ENCODE measurements around the gene IRAK2. TPM values are rescaled to one million over a fixed set of nuclear protein-coding genes. Genes with fewer than 3 reads are reported as not detected.

Gene IRAK2
- total RNA-seq, 1 experiment from 2014 or later: 0.83 TPM

DNA sequence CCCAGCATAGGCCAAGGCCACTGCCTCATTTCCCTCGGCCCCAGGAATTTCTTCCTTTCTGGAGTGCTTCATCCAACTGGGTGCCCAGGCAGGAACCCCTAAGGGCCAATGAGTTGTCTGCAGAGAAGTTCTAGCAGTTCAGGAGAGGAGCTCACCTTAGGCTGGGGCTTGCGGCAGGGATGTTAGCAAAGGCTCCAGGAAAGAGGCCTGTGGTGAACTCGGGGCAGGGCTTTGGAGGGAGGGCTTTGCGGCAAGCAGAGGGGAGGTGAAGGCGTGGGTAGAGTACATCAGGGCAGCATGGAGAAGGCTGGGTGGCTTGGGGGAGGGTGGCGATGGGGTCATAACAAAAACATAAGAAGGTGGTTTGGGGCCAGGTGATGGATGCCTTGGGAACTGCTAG is 126.9 kb downstream of the IRAK2 start:
- Histone ChIP-seq H3K36me3 (replicated peaks; ENCODE audit: control insufficient read depth, insufficient read depth, low read length) (peaks cover 13% of the 10 kb centered on the region), H3K27me3 (ENCODE audit: control insufficient read depth, insufficient read depth, low read length) (no peaks in the 10 kb centered on the region), H3K4me3 (ENCODE audit: insufficient read depth, low read depth, low read length) (no peak overlapping the region)
- no peak for DNase-seq

DNA sequence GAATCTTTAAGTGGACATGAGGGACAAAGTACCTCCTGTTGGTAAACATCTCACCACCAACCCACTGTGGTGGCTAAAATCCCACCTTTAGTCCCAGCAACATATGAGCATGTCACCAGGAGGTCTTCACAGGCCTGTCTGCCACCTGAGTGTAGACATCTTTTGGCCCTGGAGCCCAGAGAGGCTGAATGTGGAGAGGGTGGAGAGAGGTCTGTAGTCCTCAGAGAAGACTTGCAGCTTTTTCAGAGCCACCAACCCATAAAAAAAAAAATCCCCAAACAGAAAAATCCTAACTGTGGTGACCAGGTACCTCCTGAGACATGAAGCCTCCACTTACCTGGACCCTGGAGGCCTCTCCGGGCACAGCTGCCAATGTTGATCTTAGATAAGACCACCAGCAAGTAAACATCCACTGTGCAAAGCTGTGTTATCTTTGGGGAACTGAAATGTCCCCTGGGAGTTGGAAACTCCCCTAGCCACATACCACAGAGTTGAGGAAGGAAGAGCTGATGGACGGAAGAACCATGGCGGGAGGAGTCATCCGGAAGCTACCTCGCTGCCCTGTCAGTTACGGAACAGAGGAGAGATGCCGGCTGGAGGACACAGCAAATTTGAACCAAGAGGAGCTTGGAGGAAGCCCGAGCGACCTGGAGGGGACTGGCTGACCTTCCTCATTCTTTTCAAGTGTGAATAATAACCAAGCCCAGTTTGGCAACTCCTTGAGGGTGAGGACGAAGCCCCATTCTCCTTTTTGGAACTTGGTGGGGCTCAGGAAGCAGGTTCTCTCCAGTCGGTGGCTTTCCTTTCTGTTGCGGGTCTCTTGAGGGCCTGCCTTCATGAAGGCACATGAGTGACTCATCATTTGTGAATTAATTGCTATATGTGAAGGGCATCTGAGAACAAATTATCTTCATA is 128.0 kb downstream of the IRAK2 start, which contains the start of gene GHRL:
TSS of gene GHRL (minus strand) at position 443 of the 915 bp plus-strand sequence. CDS start 2,767 bp downstream, outside the sequence.
- no peak within 1 kb of the TSS for H3K4me3 ChIP-seq (ENCODE audit: insufficient read depth, low read depth, low read length)
- no peak for DNase-seq

More for the DNA sequence above, 128.0 kb downstream of the IRAK2 start, which contains the start of gene GHRL:
- Histone ChIP-seq H3K36me3 (replicated peaks; ENCODE audit: control insufficient read depth, insufficient read depth, low read length) (peaks cover 13% of the 10 kb centered on the region), H3K27me3 (ENCODE audit: control insufficient read depth, insufficient read depth, low read length) (no peaks in the 10 kb centered on the region)

Other genes with a start within 250 kb of the IRAK2 start
- 11.6 and 15.3 TPM in 2 replicates for gene IL17RC, start 247.8 kb upstream of the IRAK2 start, total RNA-seq (2014; rRNA removed; shearing (Covaris generic))
- 22.2 and 30.2 TPM in 2 replicates for gene CRELD1, start 231.1 kb upstream of the IRAK2 start, total RNA-seq (2014; rRNA removed; shearing (Covaris generic))
- 5.3 and 6.8 TPM in 2 replicates for gene PRRT3, start 212.5 kb upstream of the IRAK2 start, total RNA-seq (2014; rRNA removed; shearing (Covaris generic))
- gene EMC3, start 178.1 kb upstream of the IRAK2 start, total RNA-seq (2014; rRNA removed; shearing (Covaris generic)): 21.8 and 45.2 TPM in 2 replicates
- gene FANCD2, start 138.5 kb upstream of the IRAK2 start, total RNA-seq (2014; rRNA removed; shearing (Covaris generic)): 67.7 and 77.5 TPM in 2 replicates
- gene FANCD2OS, start 56.7 kb upstream of the IRAK2 start, total RNA-seq (2014; rRNA removed; shearing (Covaris generic)): not detected in 2 replicates
- 88.1 and 93.3 TPM in 2 replicates for gene BRK1, start 49.2 kb upstream of the IRAK2 start, total RNA-seq (2014; rRNA removed; shearing (Covaris generic))
- 25.5 and 26.5 TPM in 2 replicates for gene VHL, start 23.1 kb upstream of the IRAK2 start, total RNA-seq (2014; rRNA removed; shearing (Covaris generic))
- gene TATDN2, start 83.5 kb downstream of the IRAK2 start, total RNA-seq (2014; rRNA removed; shearing (Covaris generic)): 5.3 and 9.8 TPM in 2 replicates
- not detected in 2 replicates for gene GHRL, start 128.0 kb downstream of the IRAK2 start, total RNA-seq (2014; rRNA removed; shearing (Covaris generic))
- 193 and 204 TPM in 2 replicates for gene SEC13, start 156.2 kb downstream of the IRAK2 start, total RNA-seq (2014; rRNA removed; shearing (Covaris generic))

Measured in H7 (cell line).